ENCODE measurements around the gene RAD51B.
A peak's percentile ranks its signal among the peaks of the same experiment; 100 is the strongest.

Gene RAD51B

DNA sequence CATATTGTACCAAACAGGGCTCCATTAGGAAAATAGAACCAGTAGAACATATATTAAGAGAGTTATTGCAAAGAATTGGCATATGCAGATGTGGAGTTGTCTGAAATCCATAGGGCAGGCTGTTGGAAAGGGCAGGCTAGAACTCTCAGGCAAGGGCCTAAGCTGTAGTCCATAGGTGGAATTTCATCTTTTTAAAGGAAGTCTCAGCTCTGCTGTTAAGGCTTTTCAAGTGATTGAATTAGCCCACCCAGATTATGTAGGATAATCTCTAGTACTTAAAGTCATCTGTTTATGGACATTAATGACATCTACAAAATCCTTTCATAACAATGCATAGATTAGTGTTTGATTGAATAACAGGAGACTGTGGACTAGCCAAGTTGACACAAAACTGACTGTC, 59.4 kb downstream of the RAD51B start:
- TF ChIP-seq TAF1 (IDR thresholded peaks at IDR 0.05; ENCODE audit: borderline replicate concordance, low read depth, low read length) (no peak), POLR2A (IDR thresholded peaks at IDR 0.05; ENCODE audit: low read depth, low read length) (no peak), POLR2AphosphoS5 (IDR thresholded peaks at IDR 0.05; ENCODE audit: low read depth, low read length) (no peak)
- no peak for FAIRE-seq
- DNase-seq (ENCODE audit: insufficient read length), result no peak

- DNase-seq (ENCODE audit: insufficient read length) (peak; percentile 8), FAIRE-seq (peak; percentile 93)
- TF ChIP-seq TAF1 (IDR thresholded peaks at IDR 0.05; ENCODE audit: borderline replicate concordance, low read depth, low read length), result no peak
- no peak for TF ChIP-seq POLR2A (IDR thresholded peaks at IDR 0.05; ENCODE audit: low read depth, low read length)
- TF ChIP-seq POLR2AphosphoS5 (IDR thresholded peaks at IDR 0.05; ENCODE audit: low read depth, low read length), result no peak
Observed at GRCh38 chr14:67881225-67881624, 61.6 kb downstream of the RAD51B start.

GRCh38 chr14:67882986-67883555, 63.5 kb downstream of the RAD51B start:
- DNase-seq (ENCODE audit: insufficient read length), result no peak
- FAIRE-seq, result no peak
- TF ChIP-seq POLR2AphosphoS5 (IDR thresholded peaks at IDR 0.05; ENCODE audit: low read depth, low read length), result no peak
- TF ChIP-seq POLR2A (IDR thresholded peaks at IDR 0.05; ENCODE audit: low read depth, low read length), result no peak
- TF ChIP-seq TAF1 (IDR thresholded peaks at IDR 0.05; ENCODE audit: borderline replicate concordance, low read depth, low read length), result no peak

DNA sequence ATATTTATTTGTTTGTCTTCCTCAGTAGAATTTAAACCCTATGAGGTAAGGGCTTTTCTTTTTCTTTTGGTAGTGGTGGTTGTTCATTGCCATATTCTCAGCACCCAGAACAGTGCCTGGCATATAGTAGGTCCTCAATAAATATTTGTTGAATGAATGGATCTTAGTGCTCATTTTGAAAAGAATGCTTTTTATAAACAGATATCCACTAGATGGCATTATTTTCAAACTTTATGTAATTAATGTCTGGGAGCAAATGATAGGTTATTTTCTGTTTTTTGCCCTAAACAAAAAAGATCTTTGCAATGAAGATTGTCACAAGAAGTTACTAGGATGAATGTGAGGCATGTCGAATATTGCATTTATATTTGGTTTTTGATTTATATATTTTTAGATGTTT, 64.1 kb downstream of the RAD51B start:
- TF ChIP-seq POLR2AphosphoS5 (IDR thresholded peaks at IDR 0.05; ENCODE audit: low read depth, low read length), result no peak
- peak; percentile 21 for FAIRE-seq
- no peak for DNase-seq (ENCODE audit: insufficient read length)

- DNase-seq (ENCODE audit: insufficient read length) (no peak), FAIRE-seq (no peak)
- TF ChIP-seq POLR2A (IDR thresholded peaks at IDR 0.05; ENCODE audit: low read depth, low read length), result no peak
- TF ChIP-seq POLR2AphosphoS5 (IDR thresholded peaks at IDR 0.05; ENCODE audit: low read depth, low read length), result no peak
- no peak for TF ChIP-seq TAF1 (IDR thresholded peaks at IDR 0.05; ENCODE audit: borderline replicate concordance, low read depth, low read length)
Observed at GRCh38 chr14:67886191-67886590, 66.6 kb downstream of the RAD51B start.

GRCh38 chr14:67887478-67887877, 67.9 kb downstream of the RAD51B start:
- FAIRE-seq, result no peak
- TF ChIP-seq POLR2AphosphoS5 (IDR thresholded peaks at IDR 0.05; ENCODE audit: low read depth, low read length) (no peak), TAF1 (IDR thresholded peaks at IDR 0.05; ENCODE audit: borderline replicate concordance, low read depth, low read length) (no peak), POLR2A (IDR thresholded peaks at IDR 0.05; ENCODE audit: low read depth, low read length) (no peak)
- no peak for DNase-seq (ENCODE audit: insufficient read length)

- DNase-seq (ENCODE audit: insufficient read length) (no peak), FAIRE-seq (no peak)
- TF ChIP-seq TAF1 (IDR thresholded peaks at IDR 0.05; ENCODE audit: borderline replicate concordance, low read depth, low read length) (no peak), POLR2AphosphoS5 (IDR thresholded peaks at IDR 0.05; ENCODE audit: low read depth, low read length) (no peak), POLR2A (IDR thresholded peaks at IDR 0.05; ENCODE audit: low read depth, low read length) (no peak)
Observed at GRCh38 chr14:67889455-67889854, 69.9 kb downstream of the RAD51B start.

DNA sequence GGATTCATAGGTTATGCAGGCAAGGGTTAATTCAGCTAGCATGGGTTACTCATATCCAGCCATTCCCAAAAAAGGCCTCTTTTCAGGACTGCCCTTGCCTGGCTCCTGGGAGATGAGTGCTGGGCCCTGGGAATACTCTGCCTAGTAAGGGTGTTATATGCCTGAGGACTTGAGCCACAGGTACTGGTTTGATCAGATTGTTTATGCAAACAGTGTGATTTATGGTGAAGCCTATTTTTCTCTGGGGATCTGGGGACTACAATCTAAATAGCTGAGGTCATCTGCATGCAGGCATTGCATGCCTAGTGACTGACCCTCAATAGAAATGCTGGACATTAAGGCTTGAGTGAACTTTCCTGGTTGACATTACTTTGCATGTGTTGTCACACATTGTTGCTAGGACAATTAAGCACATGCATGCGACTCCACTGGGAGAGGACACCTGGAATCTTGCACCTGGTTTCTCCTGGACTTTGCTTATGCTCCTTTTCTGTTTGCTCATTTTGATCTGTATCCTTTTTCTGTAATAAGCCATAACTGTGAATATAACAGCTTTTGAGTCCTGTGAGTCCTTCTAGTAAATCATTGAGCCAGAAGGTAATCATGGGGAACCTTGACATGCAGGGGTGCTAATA, 73.0 kb downstream of the RAD51B start:
- FAIRE-seq (peak; percentile 40), DNase-seq (ENCODE audit: insufficient read length) (no peak)
- no peak for TF ChIP-seq POLR2AphosphoS5 (IDR thresholded peaks at IDR 0.05; ENCODE audit: low read depth, low read length)

DNA sequence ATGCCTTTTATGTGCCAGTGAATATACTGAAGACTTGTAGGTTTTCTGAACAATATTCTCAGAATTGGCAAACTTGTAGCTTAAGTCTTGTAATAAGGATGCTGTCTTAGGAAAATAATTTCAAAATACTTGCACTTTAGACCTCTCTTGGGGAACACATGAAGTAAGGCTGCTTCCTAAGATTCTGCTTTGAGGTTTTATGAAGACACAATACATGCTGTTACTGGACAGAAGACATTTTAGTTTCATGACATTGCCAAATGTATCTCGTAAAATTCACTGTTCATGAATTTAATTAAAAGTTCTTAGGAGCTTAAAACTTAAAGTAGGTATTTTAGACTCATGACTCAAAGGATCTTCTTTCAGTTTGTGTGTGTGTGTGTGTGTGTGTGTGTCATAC, 80.7 kb downstream of the RAD51B start:
- FAIRE-seq (no peak), DNase-seq (ENCODE audit: insufficient read length) (no peak)
- no peak for TF ChIP-seq POLR2A (IDR thresholded peaks at IDR 0.05; ENCODE audit: low read depth, low read length)
- no peak for TF ChIP-seq TAF1 (IDR thresholded peaks at IDR 0.05; ENCODE audit: borderline replicate concordance, low read depth, low read length)
- TF ChIP-seq POLR2AphosphoS5 (IDR thresholded peaks at IDR 0.05; ENCODE audit: low read depth, low read length), result no peak

- no peak for FAIRE-seq
- DNase-seq (ENCODE audit: insufficient read length), result no peak
Observed at GRCh38 chr14:67908052-67908754, 88.6 kb downstream of the RAD51B start.

GRCh38 chr14:67911562-67911961, 92.0 kb downstream of the RAD51B start:
- TF ChIP-seq POLR2A (IDR thresholded peaks at IDR 0.05; ENCODE audit: low read depth, low read length) (no peak), TAF1 (IDR thresholded peaks at IDR 0.05; ENCODE audit: borderline replicate concordance, low read depth, low read length) (no peak), POLR2AphosphoS5 (IDR thresholded peaks at IDR 0.05; ENCODE audit: low read depth, low read length) (no peak)
- no peak for DNase-seq (ENCODE audit: insufficient read length)
- FAIRE-seq, result no peak

More at GRCh38 chr14:67908052-67908754, 88.6 kb downstream of the RAD51B start:
- TF ChIP-seq POLR2AphosphoS5 (IDR thresholded peaks at IDR 0.05; ENCODE audit: low read depth, low read length), result no peak
- TF ChIP-seq POLR2A (IDR thresholded peaks at IDR 0.05; ENCODE audit: low read depth, low read length), result no peak
- TF ChIP-seq TAF1 (IDR thresholded peaks at IDR 0.05; ENCODE audit: borderline replicate concordance, low read depth, low read length), result no peak

DNA sequence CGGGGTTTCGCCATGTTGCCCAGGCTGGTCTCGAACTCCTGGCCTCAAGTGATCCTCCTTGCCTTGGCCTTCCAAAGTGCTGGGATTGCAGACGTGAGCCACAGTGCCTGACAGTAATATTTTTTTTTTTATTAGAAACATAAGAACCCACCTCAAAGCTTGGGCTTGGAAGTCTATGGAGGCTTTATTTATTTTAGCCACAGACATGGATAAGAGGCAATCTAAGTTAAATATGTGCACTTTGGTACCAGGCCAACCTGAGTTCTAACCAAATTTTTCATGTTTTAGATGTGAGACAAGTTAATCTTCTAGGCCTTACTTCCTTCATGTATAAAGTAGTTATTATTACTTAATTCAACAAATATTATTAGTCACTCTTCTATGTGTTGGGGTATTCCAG, 96.9 kb downstream of the RAD51B start:
- FAIRE-seq, result no peak
- DNase-seq (ENCODE audit: insufficient read length), result no peak
- TF ChIP-seq TAF1 (IDR thresholded peaks at IDR 0.05; ENCODE audit: borderline replicate concordance, low read depth, low read length) (no peak), POLR2AphosphoS5 (IDR thresholded peaks at IDR 0.05; ENCODE audit: low read depth, low read length) (no peak), POLR2A (IDR thresholded peaks at IDR 0.05; ENCODE audit: low read depth, low read length) (no peak)

Measured in GM12892 (cell line).